Fibroblast of villous mesenchyme (primary cell): Measurements from ENCODE around the gene NSMCE1. TPM values are rescaled to one million over a fixed set of nuclear protein-coding genes. Genes with fewer than 3 reads are reported as not detected.

Experiments used
- DNase-seq: peaks from one replicate; pipeline ENCODE4 v3.0.0-alpha.2; 2010; ENCODE audit warnings: low read depth
- H3K4me3 ChIP-seq: 2 replicates; pipeline ENCODE4 v1.5.1; 2011; ENCODE audit warnings: low read depth, mild to moderate bottlenecking, low read length
- CTCF ChIP-seq: IDR thresholded peaks from 2 replicates; pipeline ENCODE4 v1.5.1; 2012; ENCODE audit warnings: low read depth, mild to moderate bottlenecking, low read length; ENCODE audit not compliant: insufficient read depth
- total RNA-seq: library from RNA; depleted of rRNA; stranded (reverse); fragments of >200 nt; gene quantifications from 2 replicates; pipeline ENCODE4 v1.2.3, GENCODE V29; 2012

The NSMCE1 gene
- total RNA-seq, 1 donor, result 69.1 TPM

- TF ChIP-seq CTCF, result no peak
- no peak for DNase-seq
Measured at GRCh38 chr16:27287887-27288286, 19.3 kb upstream of the NSMCE1 start.

GRCh38 chr16:27287051-27287811, 18.7 kb upstream of the NSMCE1 start:
- DNase-seq, result peak; percentile 45
- no peak for TF ChIP-seq CTCF
- H3K4me3 ChIP-seq, result no peak overlapping the region

More at GRCh38 chr16:27287887-27288286, 19.3 kb upstream of the NSMCE1 start:
- no peak overlapping the region for H3K4me3 ChIP-seq

- no peak overlapping the region for H3K4me3 ChIP-seq
- no peak for TF ChIP-seq CTCF
- peak; percentile 68 for DNase-seq
Measured at GRCh38 chr16:27286451-27286850, 17.9 kb upstream of the NSMCE1 start.

GRCh38 chr16:27285676-27286196, 17.2 kb upstream of the NSMCE1 start:
- DNase-seq, result no peak

GRCh38 chr16:27284865-27285675, 16.5 kb upstream of the NSMCE1 start:
- no peak for DNase-seq
- no peak overlapping the region for H3K4me3 ChIP-seq
- no peak for TF ChIP-seq CTCF

More at GRCh38 chr16:27285676-27286196, 17.2 kb upstream of the NSMCE1 start:
- H3K4me3 ChIP-seq, result no peak overlapping the region
- TF ChIP-seq CTCF, result no peak

- no peak for TF ChIP-seq CTCF
- DNase-seq, result no peak
- no peak overlapping the region for H3K4me3 ChIP-seq
Measured at GRCh38 chr16:27281243-27281642, 12.7 kb upstream of the NSMCE1 start.
